Keratinocyte (primary cell): Measurements from ENCODE around the gene EMP2.

ENCODE experiments used
- EZH2 ChIP-seq: IDR thresholded peaks from one replicate; pipeline ENCODE4 v1.6.1; 2012; ENCODE audit warnings: inconsistent platforms, mild to moderate bottlenecking, low read length, moderate library complexity
- TF ChIP-seq, protein P1 (sequence below), 3 experiments: IDR thresholded peaks in 1 of 3; conservative IDR thresholded peaks in 1 of 3; optimal IDR thresholded peaks in 1 of 3; 2 replicates in 2 of 3; 3 replicates in 1 of 3; pipeline versions ENCODE3 to v1.5.1; 2011; ENCODE audit warnings: low read length in 3 of 3, mild to moderate bottlenecking in 3 of 3, moderate library complexity in 2 of 3, control low read depth in 1 of 3, inconsistent platforms in 1 of 3; ENCODE audit not compliant: insufficient read depth in 2 of 3; ENCODE audit errors: extremely low read depth in 1 of 3

DNA sequence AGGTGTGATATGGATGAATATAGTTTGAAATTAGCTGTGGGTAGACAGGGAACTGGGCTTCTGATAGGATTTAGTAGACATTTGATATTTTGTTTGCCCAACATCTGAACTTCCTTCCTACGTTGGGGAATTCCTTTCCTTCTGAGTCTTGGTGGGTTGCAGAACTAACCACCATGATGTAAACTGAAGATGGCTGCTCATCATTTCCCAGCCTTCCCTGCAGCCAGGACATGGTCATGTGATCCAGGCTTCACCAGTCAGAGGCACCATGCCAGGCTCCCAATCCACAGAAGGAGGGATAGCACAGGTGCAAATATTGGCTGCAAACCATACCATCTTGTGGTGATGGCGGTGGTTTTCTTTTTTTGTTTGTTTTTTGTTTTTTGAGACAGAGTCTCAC is 57.4 kb downstream of the EMP2 start:
- TF ChIP-seq, protein P1, sequence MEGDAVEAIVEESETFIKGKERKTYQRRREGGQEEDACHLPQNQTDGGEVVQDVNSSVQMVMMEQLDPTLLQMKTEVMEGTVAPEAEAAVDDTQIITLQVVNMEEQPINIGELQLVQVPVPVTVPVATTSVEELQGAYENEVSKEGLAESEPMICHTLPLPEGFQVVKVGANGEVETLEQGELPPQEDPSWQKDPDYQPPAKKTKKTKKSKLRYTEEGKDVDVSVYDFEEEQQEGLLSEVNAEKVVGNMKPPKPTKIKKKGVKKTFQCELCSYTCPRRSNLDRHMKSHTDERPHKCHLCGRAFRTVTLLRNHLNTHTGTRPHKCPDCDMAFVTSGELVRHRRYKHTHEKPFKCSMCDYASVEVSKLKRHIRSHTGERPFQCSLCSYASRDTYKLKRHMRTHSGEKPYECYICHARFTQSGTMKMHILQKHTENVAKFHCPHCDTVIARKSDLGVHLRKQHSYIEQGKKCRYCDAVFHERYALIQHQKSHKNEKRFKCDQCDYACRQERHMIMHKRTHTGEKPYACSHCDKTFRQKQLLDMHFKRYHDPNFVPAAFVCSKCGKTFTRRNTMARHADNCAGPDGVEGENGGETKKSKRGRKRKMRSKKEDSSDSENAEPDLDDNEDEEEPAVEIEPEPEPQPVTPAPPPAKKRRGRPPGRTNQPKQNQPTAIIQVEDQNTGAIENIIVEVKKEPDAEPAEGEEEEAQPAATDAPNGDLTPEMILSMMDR (optimal IDR thresholded peaks at IDR 0.05 in 1 of 3, IDR thresholded peaks at IDR 0.05 in 1 of 3, conservative IDR thresholded peaks at IDR 0.05 in 1 of 3; ENCODE audit: extremely low read depth in 1 of 3, insufficient read depth in 2 of 3, low read length in 3 of 3) = no peak
- TF ChIP-seq EZH2 = no peak
